Measurements from ENCODE around the gene ARHGAP1. TPM values are rescaled to one million over a fixed set of nuclear protein-coding genes. Genes with fewer than 3 reads are reported as not detected.

The ARHGAP1 gene
- total and polyA plus RNA-seq, 9 of the 15 experiments (the other 6 are each of a cell fraction or from before 2014, with no cell fraction given): 3.6 to 30.4 (median 8.2) TPM

- WGBS (ENCODE audit: insufficient coverage, low coverage, missing lambda C conversion rate): 68% methylated on average over 25 of the region's 25 CpGs
- peak overlapping the region in 1 of 2 experiments; percentile 65; a peak in 2 of 4 replicates for H3K9ac ChIP-seq (ENCODE audit: insufficient read depth in 1 of 2, low read depth in 2 of 2, low read length in 2 of 2)
- ChIA-PET CTCF (ENCODE audit: low intra/inter-chr PET ratio) (no interaction called here), POLR2A (interaction anchor here (0.6 to 1.3 kb wide), 3 partner anchors 8 to 69 kb away, joined by 3 to 7 read pairs (median 3); partner anchors contain the start of genes ARHGAP1 and ZNF408)
- no peak overlapping the region for H3K4me2 ChIP-seq (ENCODE audit: insufficient read depth, low read length)
- no peak for FAIRE-seq
- BruUV-seq (replicated peaks): no TSS peak
- intact Hi-C loops (cut with micrococcal nuclease) (no loop called here), in situ Hi-C loops (cut with MboI) (no loop called here)
- peaks cover 0 to 3% of the 10 kb centered on the region in 2 experiments; a peak in 1 of 5 replicates for H3K27me3 ChIP-seq (ENCODE audit: control insufficient read depth in 2 of 2, insufficient read depth in 2 of 2, low read length in 2 of 2)
- H4K20me1 ChIP-seq (replicated peaks; ENCODE audit: control insufficient read depth, insufficient read depth, low read length): no peaks in the 10 kb centered on the region
- H3K79me2 ChIP-seq (ENCODE audit: control insufficient read depth, insufficient read depth, low read length): no peaks in the 10 kb centered on the region
- H3K4me1 ChIP-seq (replicated peaks in 1 of 2; ENCODE audit: control insufficient read depth in 2 of 2, insufficient read depth in 2 of 2, low read length in 2 of 2): peaks cover 4 to 17% of the 10 kb centered on the region in 2 experiments; a peak in 4 of 5 replicates
- no peaks in the 10 kb centered on the region for H3K36me3 ChIP-seq (ENCODE audit: control insufficient read depth, insufficient read depth, low read length)
- no peak overlapping the region for H3K27ac ChIP-seq (ENCODE audit: extremely low read depth, low read depth, low read length)
- H3K9me3 ChIP-seq (replicated peaks; ENCODE audit: control insufficient read depth, insufficient read depth, low read depth, low read length): peaks cover 4% of the 10 kb centered on the region; the same call in 1 of the 2 replicates
- DNase-seq (ENCODE audit: extremely low read depth in 1 of 4, low spot score in 3 of 4): no peak
- H2AFZ ChIP-seq (ENCODE audit: low read depth, low read length): peak overlapping the region; percentile 55; the same call in 1 of the 2 replicates
- no peaks in the 10 kb centered on the region for H3K9me1 ChIP-seq (ENCODE audit: control insufficient read depth, insufficient read depth, low read length)
- H3K4me3 ChIP-seq: no peak overlapping the region
- ATAC-seq: peak; percentile 39
- no peak for TF ChIP-seq HLTF (IDR thresholded peaks at IDR 0.05)
- peak; percentile 50; the same call in 1 of the 2 replicates for TF ChIP-seq ZNF740 (CRISPR knock-in tag; IDR thresholded peaks at IDR 0.05)
- no peak for TF ChIP-seq ZNF740 (tag; IDR thresholded peaks at IDR 0.05)
- 0 out of 2 replicates have a peak, but pooled peaks have one; percentile 8 for TF ChIP-seq CEBPG (CRISPR knock-in tag; IDR thresholded peaks at IDR 0.05)
- no peak for TF ChIP-seq CEBPG (tag; conservative IDR thresholded peaks at IDR 0.05 in 1 of 2, IDR thresholded peaks at IDR 0.05 in 1 of 2)
These were observed 19.3 kb upstream of the ARHGAP1 start for GRCh38 chr11:46719543-46720218.
